CD4-positive, alpha-beta T cell treated with Interleukin-15 for 4 hours (primary cell): ENCODE results near the gene FBXL13.
"Not testable (repeated sequence)": the region's sequence is repeated elsewhere in the genome, so short reads cannot be mapped to it uniquely, and the experiment has no call there.

Source experiments
- DNase-seq: peaks from one replicate; pipeline ENCODE4 v3.0.0-alpha.2; 2020; ENCODE audit warnings: low spot score

Gene FBXL13

DNA sequence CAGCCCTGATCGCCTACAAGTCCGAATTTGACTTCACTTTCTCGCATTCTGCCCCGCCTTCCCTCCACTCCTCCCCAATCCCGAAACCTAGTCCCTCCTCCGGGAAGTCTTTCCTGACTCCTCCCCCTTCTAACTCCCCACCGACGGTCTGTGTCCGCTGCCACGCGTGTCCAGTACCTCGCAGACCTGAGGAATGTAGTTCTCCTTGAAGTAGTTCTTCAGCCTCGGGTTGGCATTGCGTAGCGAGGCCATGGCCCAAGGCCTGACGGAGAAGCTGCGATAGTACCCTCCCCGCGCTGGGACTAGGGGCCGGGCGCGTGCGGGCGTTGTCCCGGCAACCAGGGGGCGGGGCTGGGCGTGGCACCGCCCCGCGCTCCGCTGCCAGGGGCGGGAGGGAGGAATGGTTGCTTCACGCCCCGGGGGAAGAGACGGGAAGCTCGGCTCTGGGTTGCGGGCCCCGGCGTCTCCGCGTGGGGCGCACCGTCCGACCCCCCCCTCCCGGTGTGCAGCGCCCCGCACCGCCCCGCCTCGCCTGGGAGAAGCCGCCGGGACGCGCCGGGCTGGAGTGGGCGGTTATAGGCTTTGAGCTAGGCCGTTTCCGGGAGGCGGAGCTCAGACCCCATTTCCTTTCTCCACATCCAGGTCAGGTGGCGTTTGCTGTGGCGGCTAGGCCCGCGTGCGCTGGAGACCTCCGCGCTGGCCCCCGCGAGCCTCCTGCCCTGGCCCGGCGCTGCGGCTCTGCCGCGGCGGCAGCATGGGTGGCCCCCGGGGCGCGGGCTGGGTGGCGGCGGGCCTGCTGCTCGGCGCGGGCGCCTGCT is at the start of gene FBXL13, which contains the start of gene ARMC10:
FBXL13 (minus strand) TSS at position 278 of the 818 bp plus-strand sequence.
ARMC10 (plus strand) TSS at position 622 of the 818 bp plus-strand sequence; CDS start at position 755, 133 bp downstream.
- peak; percentile 91 for DNase-seq

DNA sequence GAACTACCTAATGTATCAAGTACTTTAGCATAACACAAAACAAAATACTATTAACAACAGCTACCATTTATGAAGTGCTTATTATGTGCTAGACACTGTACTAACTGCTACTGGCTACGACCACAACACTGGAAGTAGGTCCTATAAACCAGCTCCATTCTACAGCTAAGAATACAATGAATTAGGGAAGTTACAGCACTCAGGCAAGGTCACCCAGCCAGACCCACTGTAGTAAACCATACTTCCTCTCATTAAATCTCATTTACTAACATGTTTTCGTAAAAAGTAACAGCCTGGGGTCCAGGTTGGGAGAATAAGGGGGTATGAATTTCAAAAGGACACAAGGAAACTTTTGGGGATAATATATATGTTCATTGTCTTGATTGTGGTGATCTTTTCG is 48.9 kb upstream of the FBXL13 start:
- DNase-seq, result no peak

DNA sequence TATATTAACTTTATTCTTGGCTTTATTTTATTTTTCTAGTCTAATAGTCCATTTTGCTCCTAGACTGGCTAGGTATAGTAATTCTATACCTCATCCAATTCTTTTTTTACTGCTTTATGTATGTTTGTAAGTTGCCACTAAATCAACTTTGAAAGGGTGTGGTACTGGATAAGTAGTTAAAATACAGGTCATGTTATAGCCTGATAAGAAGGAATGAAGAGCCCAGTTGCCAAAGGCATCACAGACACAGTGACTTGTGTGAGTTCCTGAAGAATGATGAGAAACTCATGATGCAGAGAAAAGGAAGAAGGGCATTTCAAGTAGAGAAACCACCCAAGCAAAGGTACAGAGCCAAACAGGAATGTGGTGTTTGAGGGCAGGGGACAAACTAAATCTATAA is 47.0 kb upstream of the FBXL13 start:
- DNase-seq, result no peak

DNA sequence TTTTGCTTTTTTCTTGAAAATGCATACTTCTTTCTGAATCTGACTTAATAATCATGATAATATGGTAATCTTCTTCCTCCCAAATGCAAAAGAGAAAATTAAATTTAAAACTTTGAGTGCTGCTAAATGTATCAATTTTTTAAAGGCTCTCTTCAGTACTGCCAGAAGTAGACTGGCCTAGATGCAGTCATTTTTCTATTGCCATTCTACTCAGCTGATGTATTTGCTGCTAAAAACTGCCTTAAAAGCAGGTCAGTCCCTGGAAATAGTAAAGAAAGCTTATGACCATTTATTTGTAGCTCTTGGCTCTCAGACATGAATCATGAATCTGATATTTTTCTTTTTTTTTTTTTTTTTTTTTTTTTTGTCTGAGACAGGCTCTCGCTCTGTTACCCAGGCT is 45.8 kb upstream of the FBXL13 start:
- DNase-seq, result no peak

DNA sequence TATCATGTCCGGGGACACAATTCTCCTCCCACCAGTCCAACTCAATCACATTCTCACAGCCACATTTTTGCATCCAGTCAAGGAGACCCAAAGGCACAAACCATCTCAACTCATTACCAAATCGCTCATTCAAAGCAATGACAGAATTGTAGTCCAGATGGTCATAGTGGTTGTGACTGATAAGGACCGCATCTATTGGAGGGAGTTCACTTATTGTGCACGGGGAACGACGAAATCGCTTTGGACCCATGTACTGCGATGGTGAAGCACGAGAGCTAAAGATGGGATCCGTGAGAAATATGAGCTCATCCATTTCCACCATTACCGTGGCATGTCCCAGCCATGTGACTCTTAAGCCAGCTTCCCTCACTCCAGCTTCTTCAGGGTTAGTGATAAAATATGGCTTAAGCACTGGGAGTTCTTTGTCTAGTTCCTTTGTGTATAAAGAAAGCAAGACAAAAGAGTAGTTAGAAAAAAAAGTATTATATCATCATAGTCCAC is 45.2 kb upstream of the FBXL13 start:
- DNase-seq, result no peak

DNA sequence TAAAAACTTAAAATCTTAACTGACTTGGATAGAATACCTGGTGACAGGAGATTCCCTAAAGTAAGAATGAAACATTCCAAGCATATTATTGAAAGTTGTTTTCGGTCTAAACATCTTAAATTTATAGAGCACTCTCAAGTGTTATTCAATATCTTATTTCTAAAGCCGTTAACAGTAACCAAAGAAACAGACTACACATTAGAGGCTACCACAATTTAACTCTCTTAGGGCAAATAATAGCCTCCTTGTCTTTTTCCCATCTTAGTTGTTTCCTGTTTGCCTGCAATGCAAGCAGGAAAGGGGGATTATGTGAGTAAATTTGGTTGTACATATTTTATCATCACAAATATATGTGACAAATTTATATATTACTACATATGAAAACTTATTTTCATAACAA is 42.9 kb upstream of the FBXL13 start:
- no peak for DNase-seq

DNA sequence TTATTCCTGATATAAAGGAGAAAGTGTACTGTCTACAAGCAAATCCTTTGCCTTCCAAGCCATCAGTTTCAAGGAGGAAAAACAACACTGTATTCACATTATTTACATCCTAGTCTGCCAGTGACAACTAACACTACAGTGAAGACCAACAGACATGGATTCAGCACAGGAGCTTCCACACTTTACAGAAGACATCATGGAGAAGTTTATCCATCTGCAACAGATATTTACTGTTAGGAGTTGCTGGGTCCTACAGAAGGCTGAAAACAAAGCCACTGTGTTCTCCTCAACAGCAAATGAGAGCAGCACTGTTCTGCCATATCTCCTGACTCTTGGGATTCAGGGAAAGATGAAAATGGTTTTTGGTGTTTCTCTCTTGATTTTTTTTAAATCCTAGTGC is 42.4 kb upstream of the FBXL13 start:
- no peak for DNase-seq

DNA sequence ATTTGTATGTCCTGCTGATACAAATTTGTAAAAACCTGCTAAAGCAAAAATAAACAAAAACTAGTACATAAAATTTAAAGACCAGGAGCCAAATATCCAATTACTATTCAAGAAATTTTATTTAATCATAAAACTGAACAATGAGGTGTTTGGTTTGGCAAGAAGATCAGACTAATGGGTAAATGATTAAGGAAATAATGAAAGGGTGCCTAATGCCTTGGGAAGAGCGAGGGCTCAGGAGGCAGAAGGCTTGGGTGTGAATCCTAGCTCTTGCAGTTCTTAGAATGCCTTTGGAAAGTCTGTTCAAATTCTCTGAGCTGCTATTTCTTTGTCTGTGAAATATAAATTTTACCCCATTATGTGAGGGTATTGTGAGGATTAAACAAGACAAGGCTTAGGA is 41.9 kb upstream of the FBXL13 start:
- no peak for DNase-seq

DNA sequence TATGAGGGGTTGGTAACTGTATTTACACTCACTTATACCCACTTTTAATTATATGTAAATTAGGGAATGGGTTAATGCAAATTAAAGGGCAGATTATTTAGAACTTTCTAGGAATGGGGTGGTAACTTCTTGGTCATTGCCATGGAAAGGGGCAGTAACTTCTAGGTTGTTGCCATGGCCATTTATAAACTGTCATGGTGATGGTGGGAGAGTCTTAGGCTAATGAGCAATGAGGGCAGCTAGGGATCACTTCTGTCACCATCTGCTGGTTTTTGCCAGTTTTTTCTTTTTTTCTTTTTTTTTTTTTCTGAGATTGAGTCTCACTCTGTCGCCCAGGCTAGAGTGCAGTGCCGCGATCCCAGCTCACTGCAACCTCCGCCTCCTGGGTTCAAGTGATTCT is 41.2 kb upstream of the FBXL13 start:
- DNase-seq, result no peak

DNA sequence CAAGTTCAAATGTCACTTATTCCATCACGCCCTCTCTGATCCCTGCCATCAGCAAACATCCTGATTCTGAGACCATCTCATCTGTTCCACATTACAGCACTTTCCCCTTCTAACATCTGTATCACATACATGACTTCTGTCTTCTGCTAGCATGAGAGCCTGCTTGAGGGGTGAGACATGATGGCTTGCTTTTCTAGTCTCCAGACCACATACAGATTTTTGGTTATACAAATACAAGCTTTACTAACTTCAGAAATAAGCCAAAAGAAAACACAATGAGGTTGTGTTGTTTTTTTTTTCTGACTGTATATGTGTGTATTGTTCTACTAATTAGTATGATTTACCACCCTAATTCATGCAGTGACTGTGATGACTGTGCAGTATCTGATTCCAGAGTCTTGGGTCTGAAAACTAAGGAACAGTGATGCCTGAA is 40.0 kb upstream of the FBXL13 start:
- DNase-seq, result no peak

DNA sequence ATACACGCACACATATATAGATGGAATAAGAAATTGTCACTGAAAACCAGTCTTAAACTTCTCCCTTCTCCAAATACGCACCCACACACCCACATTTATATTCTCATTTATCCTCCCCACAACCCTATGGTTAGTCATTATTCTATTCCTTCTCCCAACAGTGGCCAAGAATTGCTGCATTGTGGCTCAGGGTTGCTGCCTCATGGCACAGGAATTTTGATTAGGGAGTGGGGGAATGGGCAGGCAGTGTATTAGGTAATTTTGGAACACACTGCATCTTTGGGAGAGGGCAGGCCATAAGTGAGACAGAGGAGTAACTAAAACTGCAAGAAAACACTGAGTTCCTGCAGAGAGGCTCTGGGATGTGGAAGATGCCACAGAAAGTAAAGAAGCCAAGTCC is 38.6 kb upstream of the FBXL13 start:
- no peak for DNase-seq

DNA sequence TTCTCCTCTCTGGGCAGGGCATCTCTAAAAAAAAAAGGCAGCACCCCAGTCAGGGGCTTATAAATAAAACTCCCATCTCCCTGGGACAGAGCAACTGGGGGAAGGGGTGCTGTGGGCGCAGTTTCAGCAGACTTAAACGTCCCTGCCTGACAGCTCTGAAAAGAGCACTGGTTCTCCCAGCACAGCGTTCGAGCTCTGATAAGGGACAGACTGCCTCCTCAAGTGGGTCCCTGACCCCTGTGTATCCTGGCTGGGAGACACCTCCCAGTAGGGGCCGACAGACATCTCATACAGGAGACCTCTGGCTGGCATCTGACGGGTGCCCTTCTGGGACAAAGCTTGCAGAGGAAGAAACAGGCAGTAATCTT is 32.1 kb upstream of the FBXL13 start:
- not testable (repeated sequence) for DNase-seq

DNA sequence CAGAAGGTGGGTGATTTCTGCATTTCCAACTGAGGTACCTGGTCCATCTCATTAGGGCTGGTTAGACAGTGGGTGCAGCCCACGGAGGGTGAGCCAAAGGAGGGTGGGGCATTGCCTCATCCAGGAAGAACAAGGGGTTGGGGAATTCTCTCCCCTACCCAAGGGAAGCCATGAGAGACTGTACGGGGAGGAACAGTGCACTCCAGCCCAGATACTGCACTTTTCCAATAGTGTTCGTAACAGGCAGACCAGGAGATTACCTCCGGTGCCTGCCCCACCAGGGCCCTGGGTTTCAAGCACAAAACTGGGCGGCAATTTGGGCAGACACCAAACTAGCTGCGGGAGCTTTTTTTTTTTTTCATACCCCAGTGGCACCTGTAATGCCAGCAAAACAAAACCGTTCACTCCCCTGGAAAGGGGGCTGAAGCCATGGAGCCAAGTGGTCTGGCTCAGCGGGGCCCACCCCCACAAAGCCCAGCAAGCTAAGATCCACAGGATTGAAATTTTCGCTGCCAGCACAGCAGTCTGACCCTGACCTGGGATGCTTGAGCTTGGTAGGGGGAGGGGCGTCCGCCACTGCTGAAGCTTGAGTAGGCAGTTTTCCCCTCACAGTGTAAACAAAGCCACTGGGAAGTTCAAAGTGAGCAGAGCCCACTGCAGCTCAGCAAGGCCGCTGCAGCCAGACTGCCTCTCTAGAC is 31.6 kb upstream of the FBXL13 start:
- DNase-seq, result no peak

DNA sequence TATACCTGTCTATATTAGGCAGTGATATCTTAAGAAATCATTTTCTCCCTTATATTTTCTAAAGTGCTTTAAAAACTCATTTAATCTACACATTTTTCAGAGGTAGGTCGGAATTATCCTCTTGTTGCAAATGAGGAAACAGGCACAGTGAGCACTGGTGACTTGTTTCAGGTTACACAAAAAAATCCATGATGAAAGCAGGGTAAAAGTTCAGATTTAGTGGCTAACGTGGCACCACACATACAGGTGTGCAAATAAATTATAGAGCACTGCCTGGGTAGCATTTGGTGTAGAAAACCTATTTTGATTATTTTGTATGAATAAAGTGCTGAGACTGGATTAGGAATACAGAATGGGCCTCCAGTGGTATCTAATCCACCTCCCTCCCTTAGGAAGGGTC is 26.9 kb upstream of the FBXL13 start:
- DNase-seq, result no peak

DNA sequence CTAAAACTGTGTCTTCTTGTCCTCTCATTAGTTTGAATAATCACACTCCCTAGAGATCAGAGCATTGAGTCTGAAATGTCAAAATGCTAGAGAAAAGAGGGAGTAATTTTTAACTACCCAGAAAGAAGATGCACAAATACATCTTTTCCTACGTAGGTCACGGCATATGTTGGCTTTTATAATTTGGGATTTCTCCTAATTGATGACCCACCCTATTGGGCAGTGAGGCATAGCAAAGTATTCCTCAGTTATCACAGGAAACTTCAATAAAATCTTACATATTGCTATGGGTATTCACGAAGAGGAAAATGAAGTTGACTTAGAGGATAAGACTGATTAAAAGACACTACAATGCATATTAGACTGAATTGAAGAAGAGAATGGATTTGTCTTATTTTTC is 25.8 kb upstream of the FBXL13 start:
- no peak for DNase-seq

DNA sequence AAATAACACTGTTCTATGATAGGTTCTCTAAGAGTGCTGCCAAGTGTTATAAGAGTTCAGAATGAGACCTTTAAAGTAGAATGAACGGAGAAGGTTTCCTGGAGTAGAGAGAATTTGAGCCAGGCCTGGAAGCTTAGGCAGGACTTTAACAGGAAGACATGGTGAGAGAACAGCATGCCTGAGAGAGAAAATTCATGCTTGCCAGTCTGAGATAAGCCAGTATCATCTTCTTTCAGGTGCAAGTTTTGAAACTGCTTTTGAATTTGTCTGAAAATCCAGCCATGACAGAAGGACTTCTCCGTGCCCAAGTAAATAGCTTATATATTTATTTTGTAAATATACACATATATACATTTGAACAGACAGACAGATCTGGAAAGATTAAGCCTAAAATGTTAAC is 22.4 kb upstream of the FBXL13 start:
- no peak for DNase-seq

DNA sequence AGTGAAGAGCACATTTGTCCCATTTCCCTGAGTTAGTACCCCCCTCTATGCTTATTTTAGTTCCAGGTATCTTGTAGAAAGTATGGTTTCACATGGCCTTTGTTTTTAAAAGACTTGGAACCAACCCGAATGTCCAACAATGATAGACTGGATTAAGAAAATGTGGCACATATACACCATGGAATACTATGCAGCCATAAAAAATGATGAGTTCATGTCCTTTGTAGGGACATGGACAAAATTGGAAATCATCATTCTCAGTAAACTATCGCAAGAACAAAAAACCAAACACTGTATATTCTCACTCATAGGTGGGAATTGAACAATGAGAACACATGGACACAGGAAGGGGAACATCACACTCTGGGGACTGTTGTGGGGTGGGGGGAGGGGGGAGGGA is 21.0 kb upstream of the FBXL13 start:
- DNase-seq, result not testable (repeated sequence)

DNA sequence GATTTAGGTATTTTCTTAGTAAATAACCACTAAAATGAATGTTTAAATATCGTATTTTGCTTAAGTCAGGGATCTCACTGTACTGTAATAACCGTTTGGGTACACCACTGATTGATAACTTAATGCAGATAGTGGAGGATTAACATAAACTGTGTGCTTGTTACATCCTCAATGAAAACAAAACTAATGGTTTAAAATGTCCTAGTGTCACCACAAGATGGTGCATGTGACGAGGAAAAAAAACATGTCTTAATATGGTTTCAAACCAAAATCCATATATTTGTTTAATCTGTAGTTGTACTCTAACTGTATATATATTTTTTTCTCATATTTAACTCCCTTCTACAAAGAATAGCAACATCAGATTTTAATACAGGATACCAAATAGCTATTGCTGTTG is 19.5 kb upstream of the FBXL13 start:
- DNase-seq, result no peak

DNA sequence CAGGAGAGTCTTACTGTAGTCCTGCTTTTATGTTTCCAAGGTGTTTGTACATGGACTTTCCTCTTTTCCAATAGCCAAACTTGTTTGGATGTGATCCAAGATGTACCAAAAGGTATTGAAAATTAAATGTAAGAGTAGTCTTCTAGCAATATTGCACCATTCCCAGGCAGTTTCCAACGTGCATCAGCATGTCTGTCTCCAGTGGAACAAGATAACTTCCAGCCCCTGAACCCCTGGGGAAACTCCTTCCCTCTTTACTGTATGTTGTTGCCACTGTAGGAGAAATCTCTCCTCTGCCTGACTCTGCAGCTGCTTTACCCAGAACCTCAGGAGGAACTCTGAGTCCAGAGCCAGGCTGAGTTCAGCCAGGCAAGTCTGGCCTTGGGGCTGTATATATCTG is 18.8 kb upstream of the FBXL13 start:
- no peak for DNase-seq

DNA sequence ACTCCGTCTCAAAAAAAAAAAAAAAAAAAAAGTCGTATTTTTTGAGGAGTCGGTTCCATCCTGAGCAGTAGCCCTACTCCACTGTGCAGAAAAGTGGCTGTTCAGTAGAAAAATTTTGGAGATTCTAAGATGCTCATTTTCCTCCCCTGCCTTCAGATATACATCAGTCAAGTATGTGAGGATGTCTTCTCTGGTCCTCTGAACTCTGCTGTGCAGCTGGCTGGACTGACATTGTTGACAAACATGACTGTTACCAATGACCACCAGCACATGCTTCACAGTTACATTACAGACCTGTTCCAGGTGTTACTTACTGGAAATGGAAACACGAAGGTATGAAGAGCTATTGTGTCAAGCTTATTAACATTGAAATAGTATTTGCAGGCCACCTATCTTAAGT is 17.7 kb upstream of the FBXL13 start:
- not testable (repeated sequence) for DNase-seq

DNA sequence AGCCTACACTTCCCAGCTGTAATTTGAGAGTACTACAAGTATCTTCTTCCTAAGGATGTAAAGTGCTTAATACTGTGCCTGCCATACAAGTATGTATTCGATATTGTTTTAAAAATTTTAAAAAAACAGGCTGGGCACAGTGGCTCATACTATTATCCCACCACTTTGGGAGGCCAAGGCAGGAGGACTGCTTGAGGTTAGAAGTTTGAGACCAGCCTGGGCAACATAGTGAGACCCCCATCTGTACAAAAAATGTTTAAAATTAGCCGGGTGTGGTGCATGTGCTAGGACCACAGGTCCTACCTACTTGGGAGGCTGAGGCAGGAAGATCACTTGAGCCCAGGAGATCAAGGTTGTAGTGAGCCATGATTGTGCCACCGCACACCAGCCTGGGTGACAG is 8.6 kb upstream of the FBXL13 start:
- no peak for DNase-seq

DNA sequence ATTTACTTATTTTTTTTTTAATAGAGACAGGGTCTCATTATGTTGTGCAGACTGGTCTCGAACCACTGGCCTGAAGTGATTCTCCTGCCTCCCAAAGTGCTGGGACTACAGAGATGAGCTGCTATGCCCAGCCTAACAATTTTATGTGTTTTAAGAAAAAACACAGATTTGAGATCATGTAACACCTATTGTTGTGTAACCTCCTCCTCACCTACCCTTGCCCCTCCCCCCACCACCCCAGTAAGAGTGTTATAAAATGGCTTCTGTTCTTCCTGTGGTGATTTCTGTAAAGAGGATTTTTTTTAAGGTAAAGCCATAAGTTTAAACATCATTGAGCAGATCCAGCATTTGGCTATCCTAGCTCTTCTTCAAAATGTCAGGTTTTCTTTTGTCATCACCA is 7.9 kb upstream of the FBXL13 start:
- no peak for DNase-seq

DNA sequence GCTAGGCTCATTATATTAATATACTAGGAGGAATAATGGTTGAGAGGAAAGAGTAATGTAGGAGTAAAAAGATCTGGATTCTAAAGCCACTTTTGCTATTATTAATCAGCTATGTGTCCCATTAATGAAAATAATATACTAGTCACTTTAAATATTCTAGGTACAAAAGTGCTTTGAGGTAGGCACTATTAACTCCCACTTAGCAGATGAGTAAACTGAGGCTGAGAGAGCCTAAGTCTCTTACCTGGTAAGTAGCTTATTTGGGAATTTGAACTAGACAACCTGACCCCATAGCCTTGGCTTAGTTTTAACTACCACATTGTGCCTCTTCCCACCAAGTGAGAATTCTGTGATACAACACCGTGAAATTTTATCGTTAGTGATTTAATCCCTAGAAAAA is 6.3 kb upstream of the FBXL13 start:
- no peak for DNase-seq
